HUDEP-2 (cell line): Measurements from ENCODE around the gene OR2B2.

Experiments used
- DNase-seq, 76 experiments: peaks; one replicate each; lab custom pipeline; 2025; ENCODE audit not compliant: unreplicated experiment in 76 of 76; lab: John Stamatoyannopoulos, UW

Gene OR2B2

GRCh38 chr6:27868311-27868710 is 43.9 kb downstream of the OR2B2 start:
- DNase-seq = peak in 3 of 76 experiments; percentile 35 to 72 (median 46)

- peak in 21 of 76 experiments; percentile 36 to 84 (median 59) for DNase-seq
These were observed 44.3 kb downstream of the OR2B2 start for GRCh38 chr6:27867945-27868300.

GRCh38 chr6:27867051-27867944 is 44.9 kb downstream of the OR2B2 start:
- DNase-seq = peak in 68 of 76 experiments; percentile 79 to 100 (median 94)

GRCh38 chr6:27866357-27867050 is 45.7 kb downstream of the OR2B2 start:
- peak in 63 of 76 experiments; percentile 69 to 99 (median 91) for DNase-seq

- DNase-seq = peak in 63 of 76 experiments; percentile 53 to 96 (median 84)
These were observed 46.3 kb downstream of the OR2B2 start for GRCh38 chr6:27865850-27866356.

- peak in 70 of 76 experiments; percentile 70 to 99 (median 94) for DNase-seq
These were observed 47.0 kb downstream of the OR2B2 start for GRCh38 chr6:27864906-27865849.

- DNase-seq = peak in 42 of 76 experiments; percentile 24 to 86 (median 56)
These were observed 48.0 kb downstream of the OR2B2 start for GRCh38 chr6:27863962-27864905.

GRCh38 chr6:27862396-27863066 is 49.7 kb downstream of the OR2B2 start:
- DNase-seq = peak in 1 of 76 experiments; percentile 42

GRCh38 chr6:27861861-27862260 is 50.3 kb downstream of the OR2B2 start:
- DNase-seq = no peak

GRCh38 chr6:27861276-27861840 is 50.8 kb downstream of the OR2B2 start:
- DNase-seq = peak in 43 of 76 experiments; percentile 17 to 79 (median 51)
